Measurements from ENCODE around the gene PCYT1A.

The PCYT1A gene

DNA sequence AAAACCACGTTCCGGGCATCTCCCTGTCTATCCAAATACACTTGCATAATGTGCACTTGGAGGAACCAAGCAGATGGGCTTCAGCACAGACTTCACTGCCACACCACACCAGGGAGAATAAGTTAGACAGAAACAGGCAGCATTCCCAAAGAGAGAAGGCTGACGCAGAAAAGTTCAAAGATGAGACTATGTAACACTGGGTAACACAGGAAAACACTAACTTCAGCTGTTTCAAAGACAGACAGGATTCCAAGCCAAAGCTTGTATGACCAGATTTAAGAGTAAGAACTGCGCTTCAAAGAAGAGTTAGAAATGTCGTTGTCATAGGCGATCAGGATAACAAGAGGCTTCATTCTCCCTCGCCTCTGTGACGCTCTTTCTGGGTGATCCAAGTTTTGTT is 51.3 kb downstream of the PCYT1A start:
- no peak for DNase-seq (ENCODE audit: low spot score)

DNA sequence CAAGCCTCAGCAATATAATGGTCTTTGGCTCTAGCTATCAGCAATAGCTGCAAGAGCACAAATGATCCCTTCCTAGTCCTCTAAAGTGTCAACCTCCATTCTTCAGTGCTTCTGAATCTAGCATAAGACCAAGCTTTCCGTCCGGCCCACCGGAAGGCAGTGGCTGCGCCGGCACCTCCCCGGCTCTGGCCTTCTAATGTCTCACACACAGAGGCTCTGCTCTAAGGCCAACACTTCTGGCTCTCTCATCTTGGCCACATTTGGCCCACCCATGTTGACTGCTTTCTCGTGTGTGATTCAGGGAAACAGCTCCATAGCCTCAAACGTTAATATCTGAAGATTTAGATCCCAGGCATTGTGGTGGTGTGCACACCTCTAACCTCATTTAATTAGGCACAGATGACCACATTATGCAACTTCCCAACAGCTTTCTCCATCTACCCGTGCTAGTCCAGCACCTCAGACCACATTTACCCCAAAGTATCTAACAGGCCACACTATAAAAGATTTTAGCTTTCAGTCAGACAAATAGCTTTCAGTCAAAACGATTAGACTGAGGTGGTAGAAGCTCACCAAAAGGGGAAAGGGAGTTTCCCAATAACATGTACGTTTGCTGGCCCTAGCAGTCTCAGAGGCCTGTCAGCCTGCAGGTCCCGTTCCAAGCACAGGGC is 51.9 kb downstream of the PCYT1A start:
- DNase-seq (ENCODE audit: low spot score): no peak

- no peak for DNase-seq (ENCODE audit: low spot score)
These were observed 54.7 kb downstream of the PCYT1A start for GRCh38 chr3:196232882-196233251.

- DNase-seq (ENCODE audit: low spot score): no peak
These were observed 55.2 kb downstream of the PCYT1A start for GRCh38 chr3:196232154-196232881.

- peak; percentile 54 for DNase-seq (ENCODE audit: low spot score)
These were observed 59.7 kb downstream of the PCYT1A start for GRCh38 chr3:196227629-196228493.

- DNase-seq (ENCODE audit: low spot score): no peak
These were observed 60.4 kb downstream of the PCYT1A start for GRCh38 chr3:196227121-196227561.

DNA sequence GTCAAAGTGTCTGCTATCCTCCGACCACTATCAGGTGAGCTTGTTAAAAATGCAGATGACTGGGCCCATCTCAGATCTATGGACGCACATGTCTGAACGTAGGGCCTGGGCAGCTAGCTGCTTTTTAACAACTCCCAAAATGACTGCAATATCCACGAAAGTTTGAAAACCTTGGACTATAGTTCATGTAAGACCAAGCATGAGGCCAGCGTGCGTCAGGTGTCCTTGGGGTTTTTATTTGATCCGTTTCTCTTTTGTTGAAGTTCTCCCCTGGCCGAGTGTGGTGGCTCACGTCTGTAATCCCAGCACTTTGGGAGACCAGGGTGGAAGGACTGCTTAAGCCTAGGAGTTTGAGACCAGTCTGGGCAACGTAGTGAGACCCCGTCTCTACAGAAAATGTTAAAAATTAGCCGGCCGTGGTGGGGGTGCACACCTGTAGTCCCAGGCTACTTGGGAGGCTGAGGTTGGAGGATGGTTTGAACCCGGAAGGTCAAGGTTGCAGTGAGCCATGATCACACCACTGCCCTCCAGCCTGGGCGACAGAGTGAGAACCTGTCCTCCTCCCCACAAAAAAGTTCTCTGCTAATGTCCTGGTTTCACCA is 61.7 kb downstream of the PCYT1A start:
- DNase-seq (ENCODE audit: low spot score): no peak

- DNase-seq (ENCODE audit: low spot score): no peak
These were observed 62.4 kb downstream of the PCYT1A start for GRCh38 chr3:196225086-196225485.

DNA sequence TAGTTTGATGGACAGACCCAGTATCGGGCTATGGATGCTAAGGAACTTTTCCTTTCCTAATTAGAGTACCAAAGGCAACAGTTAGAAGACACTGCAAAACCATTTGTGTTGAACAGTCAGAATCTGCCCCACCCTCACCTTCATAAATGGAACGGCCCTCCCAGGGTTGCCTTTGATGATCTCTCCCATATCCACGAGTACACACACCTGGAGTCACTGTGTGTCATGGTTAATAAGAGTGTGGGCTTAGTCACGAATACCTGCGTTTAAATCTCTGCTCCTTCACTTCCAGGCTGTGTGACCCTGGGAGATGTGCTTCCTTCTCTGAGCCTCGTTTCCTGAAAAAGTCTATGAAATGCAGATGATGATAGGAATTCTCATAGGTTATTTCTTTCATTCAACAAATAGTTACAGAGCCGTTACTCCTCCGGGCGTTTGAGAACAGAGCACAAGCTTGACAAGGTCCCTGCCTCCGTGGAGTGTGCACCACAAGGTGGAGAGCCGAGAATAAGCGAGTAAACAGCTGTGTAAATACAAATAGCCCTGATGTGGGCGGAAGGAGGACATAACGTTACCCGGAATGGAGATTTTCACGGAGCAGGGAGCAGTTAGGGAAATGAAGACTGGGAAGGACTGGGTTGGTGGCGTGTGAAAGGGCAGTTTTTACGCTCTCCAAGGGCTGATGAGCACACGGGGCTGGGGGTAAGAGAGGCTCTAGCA is 64.5 kb downstream of the PCYT1A start:
- DNase-seq (ENCODE audit: low spot score): no peak

GRCh38 chr3:196220991-196221390 is 66.5 kb downstream of the PCYT1A start:
- DNase-seq (ENCODE audit: low spot score): no peak

- DNase-seq (ENCODE audit: low spot score): no peak
These were observed 66.9 kb downstream of the PCYT1A start for GRCh38 chr3:196220587-196220986.

GRCh38 chr3:196219970-196220311 is 67.6 kb downstream of the PCYT1A start:
- no peak for DNase-seq (ENCODE audit: low spot score)

- peak; percentile 61 for DNase-seq (ENCODE audit: low spot score)
These were observed 68.1 kb downstream of the PCYT1A start for GRCh38 chr3:196219194-196219969.

DNA sequence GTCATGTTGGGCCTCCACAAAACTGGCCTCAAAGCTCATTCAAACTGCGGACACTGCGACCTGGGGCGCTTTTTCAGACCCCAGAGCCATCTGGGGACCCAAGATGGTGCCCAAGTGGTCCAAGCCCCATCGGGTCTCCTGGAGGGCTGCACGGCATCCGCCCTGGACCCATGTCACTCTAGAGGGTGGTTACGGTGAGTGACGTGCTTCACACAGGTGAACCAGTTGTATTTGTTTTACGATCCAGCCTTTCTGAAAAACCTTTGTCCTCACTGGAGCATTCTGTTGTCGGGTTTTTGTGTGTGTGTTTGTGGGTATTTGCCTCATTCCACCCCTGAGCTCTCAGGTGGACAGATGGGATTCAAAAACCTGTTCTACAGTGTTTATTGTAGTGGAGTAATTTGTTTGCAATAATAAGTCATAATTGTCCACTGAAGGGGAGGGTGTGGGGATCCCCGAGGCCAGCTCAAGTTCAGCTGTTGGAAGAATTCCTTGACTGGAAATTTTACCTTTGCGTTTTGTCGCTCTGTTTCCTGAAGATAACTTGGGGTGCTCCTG is 69.3 kb downstream of the PCYT1A start:
- DNase-seq (ENCODE audit: low spot score): no peak

DNA sequence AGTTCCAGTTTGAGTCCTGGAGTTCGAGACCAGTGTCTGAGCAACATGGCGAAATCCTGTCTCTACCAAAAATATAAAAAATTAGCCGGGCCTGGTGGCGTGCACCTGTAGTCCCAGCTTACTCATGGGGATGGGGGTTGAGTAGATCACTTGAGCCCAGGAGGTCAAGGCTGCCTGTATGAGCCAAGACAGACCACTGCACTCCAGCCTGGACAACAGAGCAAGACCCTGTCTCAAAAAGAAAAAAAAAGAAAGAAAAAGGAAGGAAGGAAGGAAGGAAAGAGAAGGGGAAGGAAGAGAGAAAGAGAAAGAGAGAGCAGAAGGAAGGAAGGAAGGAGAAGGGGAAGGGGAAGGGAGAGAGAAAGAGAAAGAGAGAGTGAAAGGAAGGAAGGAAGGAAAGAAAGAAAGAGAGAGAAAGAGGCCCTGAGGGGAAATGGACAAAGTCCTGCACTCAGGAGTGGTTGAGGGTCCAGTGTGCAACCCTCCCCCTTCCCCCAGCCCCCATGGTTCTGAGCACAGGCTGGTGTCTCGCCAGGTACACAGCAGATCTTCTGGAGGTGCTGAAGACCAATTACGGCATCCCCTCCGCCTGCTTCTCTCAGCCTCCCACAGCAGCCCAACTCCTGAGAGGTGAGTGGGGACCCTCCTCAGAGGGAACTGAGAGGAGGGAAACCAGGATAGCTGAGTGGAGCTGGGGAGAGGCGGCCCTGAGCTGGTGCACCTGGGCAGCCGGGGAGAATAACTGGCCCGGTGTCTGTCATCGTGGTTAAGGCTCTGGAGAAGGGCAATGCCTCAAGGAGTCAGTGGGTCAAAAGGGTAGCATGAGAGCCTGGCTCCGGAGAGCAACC is 70.0 kb downstream of the PCYT1A start:
- no peak for DNase-seq (ENCODE audit: low spot score)

DNA sequence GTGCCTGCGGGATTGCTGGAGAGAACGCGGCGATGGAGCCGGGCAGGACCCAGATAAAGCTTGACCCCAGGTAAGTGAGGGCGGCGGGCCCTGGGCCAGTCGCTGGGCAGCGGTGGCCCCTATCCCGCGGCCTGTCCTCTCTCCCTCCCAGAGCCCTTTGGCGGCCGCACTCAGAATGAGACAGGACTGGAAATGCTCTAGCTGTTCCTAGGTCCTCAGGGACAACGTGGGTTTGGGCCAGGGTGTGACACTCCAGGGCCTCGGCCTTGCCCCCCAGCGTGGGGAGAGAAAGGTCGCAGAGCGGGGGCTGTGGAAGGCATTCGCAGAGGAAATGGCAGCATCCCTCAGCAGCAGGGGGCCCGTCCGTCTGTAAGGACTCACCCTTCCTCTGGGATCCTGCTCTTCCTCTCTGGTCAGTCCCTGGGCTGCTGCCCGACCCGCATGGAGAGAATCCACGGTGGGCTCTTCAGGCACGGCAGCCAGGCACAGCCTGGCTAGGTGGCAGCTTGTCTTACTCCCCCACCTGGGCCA is 70.8 kb downstream of the PCYT1A start:
- DNase-seq (ENCODE audit: low spot score): no peak

GRCh38 chr3:196216089-196216564 is 71.4 kb downstream of the PCYT1A start, which contains the start of gene SLC51A:
Gene SLC51A, plus strand, starts transcription at chr3:196216534. Its CDS starts 179 bp downstream, at chr3:196216713.
- peak; percentile 79 for DNase-seq (ENCODE audit: low spot score)

- no peak for DNase-seq (ENCODE audit: low spot score)
These were observed 72.0 kb downstream of the PCYT1A start for GRCh38 chr3:196215493-196216020.
